Spleen (tissue), 11 donors: ENCODE results near the gene NUDT14. TPM values are rescaled to one million over a fixed set of nuclear protein-coding genes. Genes with fewer than 3 reads are reported as not detected.

Experiments used
- DNase-seq: peaks from one replicate; pipeline ENCODE4 v3.0.0-alpha.2; 2020
- H3K27ac ChIP-seq, 8 donors: fragments of 200-600 bp; sonication (generic) in 7 of 8; 1 replicate in 4 of 8; 2 replicates in 4 of 8; pipeline versions ENCODE4 v1.5.0 to v1.8.0; 2016 to 2021; ENCODE audit warnings: inconsistent platforms in 4 of 8, mild to moderate bottlenecking in 4 of 8, moderate library complexity in 1 of 8
- H3K27me3 ChIP-seq, 7 donors: fragments of 200-600 bp; sonication (generic) in 6 of 7; replicated peaks in 1 of 7; 1 replicate in 4 of 7; 2 replicates in 3 of 7; pipeline versions ENCODE4 v1.5.0 to v1.8.0; 2016 to 2021; ENCODE audit warnings: inconsistent platforms in 3 of 7, mild to moderate bottlenecking in 1 of 7
- H3K36me3 ChIP-seq, 6 donors: fragments of 200-600 bp; sonication (generic) in 5 of 6; 1 replicate in 4 of 6; 2 replicates in 2 of 6; pipeline versions ENCODE4 v1.5.0 to v1.8.0; 2016 to 2021; ENCODE audit warnings: inconsistent platforms in 2 of 6
- H3K4me1 ChIP-seq, 6 donors: fragments of 200-600 bp; sonication (generic) in 5 of 6; 1 replicate in 3 of 6; 2 replicates in 3 of 6; pipeline versions ENCODE4 v1.5.0 to v1.8.0; 2016 to 2021; ENCODE audit warnings: inconsistent platforms in 3 of 6
- H3K4me3 ChIP-seq, 8 donors: fragments of 200-600 bp; sonication (generic) in 7 of 8; 1 replicate in 4 of 8; 2 replicates in 4 of 8; pipeline versions ENCODE4 v1.5.0 to v1.8.0; 2016 to 2021; ENCODE audit warnings: inconsistent platforms in 4 of 8, mild to moderate bottlenecking in 4 of 8, moderate library complexity in 2 of 8
- H3K9me3 ChIP-seq, 8 donors: fragments of 200-600 bp; sonication (generic) in 7 of 8; 1 replicate in 4 of 8; 2 replicates in 4 of 8; pipeline versions ENCODE4 v1.5.0 to v1.8.0; 2016 to 2021; ENCODE audit warnings: inconsistent platforms in 4 of 8
- CTCF ChIP-seq, 11 experiments: fragments of 200-600 bp in 7 of 11; fragments of 450-650 bp in 4 of 11; sonication (generic) in 4 of 11; IDR thresholded peaks in 8 of 11; conservative IDR thresholded peaks in 3 of 11; 1 replicate in 7 of 11; 2 replicates in 4 of 11; pipeline versions ENCODE4 v1.4.0 to v1.8.0; 2016 to 2021; ENCODE audit warnings: antibody characterized with exemption in 11 of 11, inconsistent platforms in 4 of 11, mild to moderate bottlenecking in 1 of 11
- POLR2A ChIP-seq, 3 donors: fragments of 450-650 bp; IDR thresholded peaks; one replicate each; pipeline ENCODE4 v1.5.1; 2017; ENCODE audit warnings: antibody characterized with exemption in 3 of 3, mild to moderate bottlenecking in 1 of 3
- POLR2AphosphoS5 ChIP-seq, 3 donors: sonication (generic); formaldehyde crosslinking; IDR thresholded peaks; one replicate each; pipeline ENCODE4 v1.5.1; 2017; ENCODE audit warnings: antibody characterized with exemption in 3 of 3
- whole genome bisulfite sequencing, 5 donors: extraction: QIAGEN DNeasy Blood & Tissue Kit in 3 of 5; methylation state at CpG; one replicate each; pipeline versions ENCODE4 v1.1.5 to v1.1.7; 2013 to 2018; 5-methylcytosine and 5-hydroxymethylcytosine counted together
- intact Hi-C: fragments of 100-400 bp; cut with DNase I; formaldehyde crosslinking; loops from one replicate; pipeline ENCODE4 v1.15.0; 2023; ENCODE audit warnings: low total_unique reads
- polyA plus RNA-seq, 3 donors: library from polyadenylated mRNA; stranded (reverse); fragments of 200-250 nt; gene quantifications; one replicate each; pipeline ENCODE4 v1.2.1, GENCODE V29; 2013
- total RNA-seq, 7 donors: library from RNA; depleted of rRNA in 3 of 7; stranded (reverse); fragments of >200 nt in 3 of 7; fragmentation: NEBNext Ultra II Directional in 4 of 7; extraction: Animal tissue kit (Norgen Biotek cat#: 25700) in 4 of 7; gene quantifications; one replicate each; pipeline versions ENCODE4 v1.1.0 to v1.2.1, GENCODE V29; 2016 to 2021
- donor health status: healthy with polysubstance abuse.
- donor health status: DM: no; HTN: no; CAD: no; lungs with moderate emphysema.
- donor health status: DM: no; HTN: no; CAD: no.
- donor health status: Bipolar disorder and iron deficiency.
- donor health status: healthy.
- donor health status: DM: no; HTN: no; CAD: no.
- donor health status: DM: yes; HTN: yes; CAD: no.

Gene NUDT14
- total and polyA plus RNA-seq, 10 donors, result 10.1 to 31.1 (median 21.5) TPM

- no peak overlapping the region for H3K27ac ChIP-seq
- WGBS, 5 donors, result 71 to 90% (median 87%) methylated on average over 4 of the region's 4 CpGs
- no peak for TF ChIP-seq CTCF (IDR thresholded peaks at IDR 0.05 in 8 of 11, conservative IDR thresholded peaks at IDR 0.05 in 3 of 11)
- H3K4me3 ChIP-seq, result no peak overlapping the region
- intact Hi-C loops, result no loop called here
- H3K4me1 ChIP-seq, result peaks cover 0 to 28% (median 11%) of the 10 kb centered on the region in 6 donors
- no peak for DNase-seq
- no peaks in the 10 kb centered on the region for H3K9me3 ChIP-seq
- no peaks in the 10 kb centered on the region for H3K27me3 ChIP-seq
- H3K36me3 ChIP-seq, result peaks cover 0 to 2% (median 0%) of the 10 kb centered on the region in 6 donors
Observed at GRCh38 chr14:105150026-105150367, 31.1 kb downstream of the NUDT14 start.

- Histone ChIP-seq H3K4me3 (no peak overlapping the region), H3K36me3 (peaks cover 0 to 2% (median 0%) of the 10 kb centered on the region in 6 donors), H3K9me3 (no peaks in the 10 kb centered on the region), H3K27me3 (no peaks in the 10 kb centered on the region), H3K27ac (no peak overlapping the region), H3K4me1 (peaks cover 0 to 23% (median 11%) of the 10 kb centered on the region in 6 donors)
- intact Hi-C loops, result no loop called here
- peak; percentile 52 for DNase-seq
- WGBS, 5 donors, result 73 to 100% (median 84%) methylated on average over 1 to 18 of the region's 18 CpGs
- TF ChIP-seq CTCF (IDR thresholded peaks at IDR 0.05 in 8 of 11, conservative IDR thresholded peaks at IDR 0.05 in 3 of 11), result no peak
Observed at GRCh38 chr14:105149146-105149781, 31.8 kb downstream of the NUDT14 start.

GRCh38 chr14:105148604-105149145 is 32.4 kb downstream of the NUDT14 start:
- H3K27me3 ChIP-seq, result no peaks in the 10 kb centered on the region
- intact Hi-C loops, result no loop called here
- no peak overlapping the region for H3K27ac ChIP-seq
- DNase-seq, result peak; percentile 57
- TF ChIP-seq POLR2A (IDR thresholded peaks at IDR 0.05) (no peak), POLR2AphosphoS5 (IDR thresholded peaks at IDR 0.05) (no peak), CTCF (IDR thresholded peaks at IDR 0.05 in 8 of 11, conservative IDR thresholded peaks at IDR 0.05 in 3 of 11) (no peak)
- peaks cover 0 to 2% (median 0%) of the 10 kb centered on the region in 6 donors for H3K36me3 ChIP-seq
- H3K4me3 ChIP-seq, result no peak overlapping the region
- H3K4me1 ChIP-seq, result peaks cover 0 to 18% (median 9%) of the 10 kb centered on the region in 6 donors
- H3K9me3 ChIP-seq, result no peaks in the 10 kb centered on the region
- WGBS, 5 donors, result 86 to 97% (median 94%) methylated on average over 10 to 27 of the region's 27 CpGs

- intact Hi-C loops, result no loop called here
- Histone ChIP-seq H3K4me3 (no peak overlapping the region), H3K9me3 (no peaks in the 10 kb centered on the region), H3K27ac (no peak overlapping the region), H3K4me1 (peaks cover 0 to 10% (median 6%) of the 10 kb centered on the region in 6 donors), H3K27me3 (no peaks in the 10 kb centered on the region), H3K36me3 (peaks cover 0 to 2% (median 0%) of the 10 kb centered on the region in 6 donors)
- WGBS, 5 donors, result 89 to 93% (median 91%) methylated on average over 23 to 62 of the region's 62 CpGs
- TF ChIP-seq POLR2AphosphoS5 (IDR thresholded peaks at IDR 0.05) (no peak), POLR2A (IDR thresholded peaks at IDR 0.05) (no peak), CTCF (IDR thresholded peaks at IDR 0.05 in 8 of 11, conservative IDR thresholded peaks at IDR 0.05 in 3 of 11) (no peak)
- DNase-seq, result peak; percentile 66
Observed at GRCh38 chr14:105147671-105148603, 33.2 kb downstream of the NUDT14 start.
